H9 (cell line): ENCODE data around the gene APOBEC4. TPM values are rescaled to one million over a fixed set of nuclear protein-coding genes. Genes with fewer than 3 reads are reported as not detected.

Source experiments
- DNase-seq: peaks from one replicate; pipeline ENCODE4 v3.0.0-alpha.2; 2017
- H2AFZ ChIP-seq: one replicate; pipeline ENCODE4 v1.6.1; 2013; ENCODE audit warnings: mild to moderate bottlenecking, low read length, control low read depth, moderate library complexity
- H2AK5ac ChIP-seq: 2 replicates; pipeline ENCODE4 v1.6.1; 2013; ENCODE audit warnings: low read length, control low read depth, mixed read lengths; ENCODE audit not compliant: insufficient read length
- H2BK120ac ChIP-seq: one replicate; pipeline ENCODE4 v1.6.1; 2013; ENCODE audit warnings: low read depth, mild to moderate bottlenecking, low read length, control low read depth, inconsistent platforms; ENCODE audit not compliant: poor library complexity, severe bottlenecking
- H2BK12ac ChIP-seq: 2 replicates; pipeline ENCODE4 v1.6.1; 2013; ENCODE audit warnings: low read length, control low read depth, mixed read lengths, low read depth; ENCODE audit not compliant: insufficient read length
- H2BK15ac ChIP-seq: 2 replicates; pipeline ENCODE4 v1.6.1; 2013; ENCODE audit warnings: low read depth, low read length, control low read depth
- H2BK20ac ChIP-seq: one replicate; pipeline ENCODE4 v1.6.1; 2013; ENCODE audit warnings: low read depth, mild to moderate bottlenecking, low read length, control low read depth, inconsistent platforms; ENCODE audit not compliant: poor library complexity, severe bottlenecking
- H2BK5ac ChIP-seq: 2 replicates; pipeline ENCODE4 v1.6.1; 2013; ENCODE audit warnings: low read length, control low read depth, mixed read lengths; ENCODE audit not compliant: insufficient read length
- H3K14ac ChIP-seq: 2 replicates; pipeline ENCODE4 v1.6.1; 2013; ENCODE audit warnings: low read length, control low read depth; ENCODE audit not compliant: insufficient read depth
- H3K18ac ChIP-seq: 2 replicates; pipeline ENCODE4 v1.6.1; 2013; ENCODE audit warnings: low read depth, mild to moderate bottlenecking, mixed read lengths, low read length, control low read depth; ENCODE audit not compliant: insufficient read length
- H3K23ac ChIP-seq: 2 replicates; pipeline ENCODE4 v1.6.1; 2013; ENCODE audit warnings: low read length, control low read depth, mixed read lengths, low read depth; ENCODE audit not compliant: insufficient read length
- H3K23me2 ChIP-seq: 2 replicates; pipeline ENCODE4 v1.6.1; 2013; ENCODE audit warnings: low read depth, mild to moderate bottlenecking, mixed read lengths, low read length, control low read depth; ENCODE audit not compliant: insufficient read length, poor library complexity, severe bottlenecking
- H3K27ac ChIP-seq: 2 replicates; pipeline ENCODE4 v1.5.1; 2013; ENCODE audit warnings: low read length, control low read depth, mixed read lengths, low read depth; ENCODE audit not compliant: insufficient read length
- H3K27me3 ChIP-seq: 2 replicates; pipeline ENCODE4 v1.6.1; 2013; ENCODE audit warnings: low read length, control low read depth, inconsistent platforms; ENCODE audit not compliant: insufficient read depth
- H3K4ac ChIP-seq: 2 replicates; pipeline ENCODE4 v1.6.1; 2013; ENCODE audit warnings: low read depth, mild to moderate bottlenecking, control low read depth, inconsistent platforms, low read length, moderate library complexity
- H3K4me1 ChIP-seq: 2 replicates; pipeline ENCODE4 v1.6.1; 2013; ENCODE audit warnings: low read length, control low read depth, inconsistent platforms; ENCODE audit not compliant: insufficient read depth
- H3K4me2 ChIP-seq: 2 replicates; pipeline ENCODE4 v1.6.1; 2013; ENCODE audit warnings: low read length, control low read depth, mixed read lengths; ENCODE audit not compliant: insufficient read length, insufficient read depth
- H3K56ac ChIP-seq: 2 replicates; pipeline ENCODE4 v1.6.1; 2013; ENCODE audit warnings: low read depth, mild to moderate bottlenecking, mixed read lengths, low read length, control low read depth; ENCODE audit not compliant: insufficient read length
- H3K79me1 ChIP-seq: 2 replicates; pipeline ENCODE4 v1.6.1; 2013; ENCODE audit warnings: low read depth, mild to moderate bottlenecking, moderate library complexity, low read length, control low read depth, inconsistent platforms; ENCODE audit not compliant: insufficient read depth, poor library complexity, severe bottlenecking
- H3K79me2 ChIP-seq: 2 replicates; pipeline ENCODE4 v1.6.1; 2013; ENCODE audit warnings: low read length, control low read depth, inconsistent platforms; ENCODE audit not compliant: insufficient read depth
- H3K9ac ChIP-seq: 2 replicates; pipeline ENCODE4 v1.6.1; 2013; ENCODE audit warnings: low read length, control low read depth, mixed read lengths; ENCODE audit not compliant: insufficient read length; ENCODE audit errors: extremely low read depth
- H3K9me3 ChIP-seq: one replicate; pipeline ENCODE4 v1.6.1; 2013; ENCODE audit warnings: low read depth, low read length, inconsistent platforms; ENCODE audit not compliant: control insufficient read depth
- H3T11ph ChIP-seq: one replicate; pipeline ENCODE4 v1.6.1; 2013; ENCODE audit warnings: mild to moderate bottlenecking, low read length, control low read depth, inconsistent platforms
- H4K20me1 ChIP-seq: one replicate; pipeline ENCODE4 v1.6.1; 2013; ENCODE audit not compliant: control insufficient read depth, insufficient read length, insufficient read depth
- H4K5ac ChIP-seq: 2 replicates; pipeline ENCODE4 v1.6.1; 2013; ENCODE audit warnings: low read depth, mild to moderate bottlenecking, mixed read lengths, low read length, control low read depth; ENCODE audit not compliant: insufficient read length
- H4K8ac ChIP-seq: replicated peaks from 2 replicates; pipeline ENCODE4 v1.6.1; 2013; ENCODE audit warnings: low read length, control low read depth, mixed read lengths, low read depth; ENCODE audit not compliant: insufficient read length
- H4K91ac ChIP-seq: 2 replicates; pipeline ENCODE4 v1.6.1; 2013; ENCODE audit warnings: low read depth, mild to moderate bottlenecking, moderate library complexity, mixed read lengths, low read length, control low read depth; ENCODE audit not compliant: insufficient read length
- H3K27ac Mint-ChIP-seq, 3 experiments: 2 replicates in 2 of 3; 3 replicates in 1 of 3; pipeline ENCODE4 v1.8.0; 2020 to 2021; ENCODE audit warnings: mixed read lengths in 3 of 3, mild to moderate bottlenecking in 1 of 3, moderate library complexity in 1 of 3
- H3K27me3 Mint-ChIP-seq: 2 replicates; pipeline ENCODE4 v1.8.0; 2021; ENCODE audit warnings: low read depth, mild to moderate bottlenecking, moderate library complexity, mixed read lengths
- H3K36me3 Mint-ChIP-seq, 3 experiments: 2 replicates in 2 of 3; 3 replicates in 1 of 3; pipeline ENCODE4 v1.8.0; 2020 to 2021; ENCODE audit warnings: low read depth in 3 of 3, mixed read lengths in 3 of 3; ENCODE audit not compliant: insufficient read depth in 1 of 3
- H3K4me1 Mint-ChIP-seq, 2 experiments: 2 replicates each; pipeline ENCODE4 v1.8.0; 2020; ENCODE audit warnings: mixed read lengths in 2 of 2
- H3K4me3 Mint-ChIP-seq, 2 experiments: 2 replicates in 1 of 2; 3 replicates in 1 of 2; pipeline ENCODE4 v1.8.0; 2020 to 2021; ENCODE audit warnings: mild to moderate bottlenecking in 2 of 2, mixed read lengths in 2 of 2, moderate library complexity in 1 of 2
- H3K9me3 Mint-ChIP-seq, 2 experiments: 2 replicates in 1 of 2; 3 replicates in 1 of 2; pipeline ENCODE4 v1.8.0; 2020; ENCODE audit warnings: mild to moderate bottlenecking in 2 of 2, mixed read lengths in 2 of 2, moderate library complexity in 1 of 2
- CTCF ChIP-seq: fragments of 200-600 bp; sonication (generic); conservative IDR thresholded peaks from 3 replicates; pipeline ENCODE4 v1.8.0; 2021; ENCODE audit warnings: antibody characterized with exemption, mild to moderate bottlenecking
- WGBS: extraction: QIAGEN DNeasy Blood & Tissue Kit; methylation state at CpG from one replicate; pipeline ENCODE4 v1.1.7; 2013; ENCODE audit warnings: missing lambda C conversion rate, low lambda C conversion rate, mixed read lengths; ENCODE audit not compliant: insufficient read length; ENCODE audit errors: extremely low coverage; 5-methylcytosine and 5-hydroxymethylcytosine counted together
- total RNA-seq: library from RNA; stranded (reverse); gene quantifications from 2 replicates; pipeline ENCODE4 v1.2.1, GENCODE V29; 2021

APOBEC4 gene
- total RNA-seq, 1 experiment from 2014 or later = not detected

DNA sequence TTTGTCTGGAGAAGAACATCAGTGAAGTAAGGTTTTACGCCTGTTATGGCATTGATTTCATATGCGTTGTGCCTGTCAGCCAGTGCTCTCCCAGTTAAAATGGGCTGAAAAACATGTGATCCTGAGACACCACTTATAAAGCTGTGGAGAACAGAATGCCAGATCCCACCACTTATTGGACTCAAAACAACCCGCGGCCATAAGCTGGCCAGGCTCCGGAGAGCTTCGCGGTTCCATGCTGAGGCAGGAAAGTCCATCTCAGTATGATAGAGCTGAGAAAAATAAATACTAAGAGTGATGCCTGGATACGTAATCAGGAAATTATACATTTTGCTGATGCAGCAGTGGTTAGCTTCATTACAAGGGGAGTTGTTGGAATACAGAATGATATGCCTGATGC, 5.1 kb downstream of the APOBEC4 start:
- Histone ChIP-seq H2BK120ac (no peak overlapping the region), H2BK12ac (no peak overlapping the region), H2AFZ (no peak overlapping the region), H4K20me1 (no peaks in the 10 kb centered on the region), H2BK5ac (no peak overlapping the region), H3K14ac (no peak overlapping the region), H3K4me1 (no peaks in the 10 kb centered on the region), H3K9ac (no peak overlapping the region), H3K27me3 (no peaks in the 10 kb centered on the region), H3K27ac (no peak overlapping the region), H3T11ph (no peak overlapping the region), H3K9me3 (no peaks in the 10 kb centered on the region), H4K8ac (no peak overlapping the region), H3K23ac (no peak overlapping the region), H3K23me2 (no peaks in the 10 kb centered on the region), H3K56ac (no peak overlapping the region), H4K5ac (no peak overlapping the region), H2AK5ac (no peak overlapping the region), H2BK20ac (no peak overlapping the region), H3K4me2 (no peak overlapping the region), H3K79me2 (no peaks in the 10 kb centered on the region), H2BK15ac (no peak overlapping the region), H3K4ac (no peak overlapping the region), H3K79me1 (no peaks in the 10 kb centered on the region), H4K91ac (no peak overlapping the region), H3K18ac (no peak overlapping the region)
- no peak overlapping the region for H3K4me3 Mint-ChIP-seq
- no peak for TF ChIP-seq CTCF
- H3K27ac Mint-ChIP-seq = no peak overlapping the region
- DNase-seq = no peak
- H3K4me1 Mint-ChIP-seq = peaks cover 6 to 7% of the 10 kb centered on the region in 2 experiments
- no peaks in the 10 kb centered on the region for H3K9me3 Mint-ChIP-seq
- H3K27me3 Mint-ChIP-seq = peaks cover 2% of the 10 kb centered on the region; the same call in 1 of the 2 replicates
- no CpG with 5 or more reads among the region's 8 CpGs for WGBS
- no peaks in the 10 kb centered on the region for H3K36me3 Mint-ChIP-seq
